ENCODE measurements around the gene MYO15A. TPM values are rescaled to one million over a fixed set of nuclear protein-coding genes. Genes with fewer than 3 reads are reported as not detected.

MYO15A gene
- total RNA-seq, 2 donors from 2014 or later: 0.32 to 8.3 TPM

GRCh38 chr17:18191967-18192366 is 83.4 kb downstream of the MYO15A start:
- TF ChIP-seq POLR2AphosphoS5 (IDR thresholded peaks at IDR 0.05) (no peak), CTCF (IDR thresholded peaks at IDR 0.05) (no peak), POLR2A (IDR thresholded peaks at IDR 0.05) (no peak)

GRCh38 chr17:18194394-18194793 is 85.8 kb downstream of the MYO15A start:
- no peak for DNase-seq (ENCODE audit: low spot score)
- no peaks in the 10 kb centered on the region for H3K9me3 ChIP-seq
- H3K27me3 ChIP-seq (replicated peaks; ENCODE audit: insufficient read depth): no peaks in the 10 kb centered on the region
- no peak overlapping the region for H3K27ac ChIP-seq
- 84% methylated on average over 4 of the region's 4 CpGs for whole genome bisulfite sequencing
- no peak overlapping the region for H3K4me3 ChIP-seq
- no peaks in the 10 kb centered on the region for H3K36me3 ChIP-seq
- intact Hi-C loops (cut with DNase I): no loop called here
- H3K4me1 ChIP-seq (replicated peaks): peaks cover 15% of the 10 kb centered on the region
- no peak for TF ChIP-seq CTCF (IDR thresholded peaks at IDR 0.05)
- TF ChIP-seq POLR2A (IDR thresholded peaks at IDR 0.05): no peak
- no peak for TF ChIP-seq POLR2AphosphoS5 (IDR thresholded peaks at IDR 0.05)

More at GRCh38 chr17:18191967-18192366, 83.4 kb downstream of the MYO15A start:
- Histone ChIP-seq H3K9me3 (no peaks in the 10 kb centered on the region), H3K4me1 (replicated peaks) (peaks cover 28% of the 10 kb centered on the region), H3K36me3 (no peaks in the 10 kb centered on the region), H3K27ac (no peak overlapping the region), H3K27me3 (replicated peaks; ENCODE audit: insufficient read depth) (no peaks in the 10 kb centered on the region), H3K4me3 (no peak overlapping the region)
- 85% methylated on average over 2 of the region's 2 CpGs for WGBS
- DNase-seq (ENCODE audit: low spot score): no peak
- intact Hi-C loops (cut with DNase I): no loop called here

- no peak for DNase-seq (ENCODE audit: low spot score)
- intact Hi-C loops (cut with DNase I): no loop called here
- no peaks in the 10 kb centered on the region for H3K36me3 ChIP-seq
- WGBS: 73% methylated on average over 4 of the region's 4 CpGs
- H3K27ac ChIP-seq: no peak overlapping the region
- H3K9me3 ChIP-seq: no peaks in the 10 kb centered on the region
- TF ChIP-seq CTCF (IDR thresholded peaks at IDR 0.05): no peak
- peaks cover 15% of the 10 kb centered on the region for H3K4me1 ChIP-seq (replicated peaks)
- no peaks in the 10 kb centered on the region for H3K27me3 ChIP-seq (replicated peaks; ENCODE audit: insufficient read depth)
- H3K4me3 ChIP-seq: no peak overlapping the region
Measured at GRCh38 chr17:18194804-18195203, 86.2 kb downstream of the MYO15A start.

GRCh38 chr17:18195246-18195645 is 86.7 kb downstream of the MYO15A start:
- TF ChIP-seq POLR2AphosphoS5 (IDR thresholded peaks at IDR 0.05): no peak
- no peak for TF ChIP-seq CTCF (IDR thresholded peaks at IDR 0.05)
- TF ChIP-seq POLR2A (IDR thresholded peaks at IDR 0.05): no peak
- no peak for DNase-seq (ENCODE audit: low spot score)
- Histone ChIP-seq H3K27me3 (replicated peaks; ENCODE audit: insufficient read depth) (no peaks in the 10 kb centered on the region), H3K4me3 (no peak overlapping the region), H3K36me3 (no peaks in the 10 kb centered on the region), H3K9me3 (no peaks in the 10 kb centered on the region), H3K27ac (no peak overlapping the region), H3K4me1 (replicated peaks) (peaks cover 15% of the 10 kb centered on the region)
- 79% methylated on average over 5 of the region's 5 CpGs for WGBS
- intact Hi-C loops (cut with DNase I): no loop called here

- no peak for DNase-seq (ENCODE audit: low spot score)
- H3K27ac ChIP-seq: no peak overlapping the region
- intact Hi-C loops (cut with DNase I): no loop called here
Measured at GRCh38 chr17:18197535-18198194, 89.1 kb downstream of the MYO15A start.

More at GRCh38 chr17:18197535-18198194, 89.1 kb downstream of the MYO15A start:
- Histone ChIP-seq H3K27me3 (replicated peaks; ENCODE audit: insufficient read depth) (no peaks in the 10 kb centered on the region), H3K9me3 (no peaks in the 10 kb centered on the region), H3K36me3 (no peaks in the 10 kb centered on the region), H3K4me1 (replicated peaks) (no peaks in the 10 kb centered on the region), H3K4me3 (no peak overlapping the region)
- TF ChIP-seq CTCF (IDR thresholded peaks at IDR 0.05) (no peak), POLR2AphosphoS5 (IDR thresholded peaks at IDR 0.05) (no peak), POLR2A (IDR thresholded peaks at IDR 0.05) (no peak)
- 94% methylated on average over 3 of the region's 3 CpGs for WGBS
